ENCODE data around the gene TBC1D17.

- TF ChIP-seq POLR2A (IDR thresholded peaks at IDR 0.05) (no peak), CTCF (IDR thresholded peaks at IDR 0.05) (no peak)
Measured at GRCh38 chr19:49873834-49874233, 3.7 kb upstream of the TBC1D17 start.

All from heart left ventricle (tissue), 13 donors.